ENCODE data around the gene CORO6. TPM values are rescaled to one million over a fixed set of nuclear protein-coding genes. Genes with fewer than 3 reads are reported as not detected.

CORO6 gene
- total RNA-seq, 1 experiment from 2014 or later = 2.3 TPM

- H2BK20ac ChIP-seq (ENCODE audit: low read depth, low read length, poor library complexity, severe bottlenecking) = no peak overlapping the region
- no peak overlapping the region for H3K18ac ChIP-seq (ENCODE audit: insufficient read length, low read depth, low read length)
- H2BK120ac ChIP-seq (ENCODE audit: low read depth, low read length, poor library complexity, severe bottlenecking) = no peak overlapping the region
- Mint-ChIP-seq H3K36me3 (ENCODE audit: insufficient read depth in 1 of 3, low read depth in 3 of 3) (peaks cover 9 to 14% (median 11%) of the 10 kb centered on the region in 3 experiments; a peak in 6 of 7 replicates), H3K4me3 (peak overlapping the region; percentile 78 to 87; a peak in 4 of 5 replicates), H3K4me1 (peaks cover 49 to 63% of the 10 kb centered on the region in 2 experiments), H3K27ac (no peak overlapping the region), H3K27me3 (ENCODE audit: low read depth) (peaks cover 3% of the 10 kb centered on the region; the same call in 1 of the 2 replicates), H3K9me3 (no peaks in the 10 kb centered on the region)
- H3K27ac ChIP-seq (ENCODE audit: insufficient read length, low read depth, low read length) = no peak overlapping the region
- peaks cover 23% of the 10 kb centered on the region; the same call in 1 of the 2 replicates for H3K79me2 ChIP-seq (ENCODE audit: insufficient read depth, low read length)
- H3K9me3 ChIP-seq (ENCODE audit: control insufficient read depth, low read depth, low read length) = no peaks in the 10 kb centered on the region
- H3K9ac ChIP-seq (ENCODE audit: extremely low read depth, insufficient read length, low read length) = no peak overlapping the region
- H4K20me1 ChIP-seq (ENCODE audit: control insufficient read depth, insufficient read depth, insufficient read length) = no peaks in the 10 kb centered on the region
- no peak overlapping the region for H2BK5ac ChIP-seq (ENCODE audit: insufficient read length, low read length)
- H4K5ac ChIP-seq (ENCODE audit: insufficient read length, low read depth, low read length) = no peak overlapping the region
- H4K91ac ChIP-seq (ENCODE audit: insufficient read length, low read depth, low read length) = no peak overlapping the region
- H2AFZ ChIP-seq (ENCODE audit: low read length) = no peak overlapping the region
- no peaks in the 10 kb centered on the region for H3K27me3 ChIP-seq (ENCODE audit: insufficient read depth, low read length)
- no peak overlapping the region for H3K4ac ChIP-seq (ENCODE audit: low read depth, low read length)
- H3K23me2 ChIP-seq (ENCODE audit: insufficient read length, low read depth, low read length, poor library complexity, severe bottlenecking) = peaks cover 31% of the 10 kb centered on the region
- H2BK15ac ChIP-seq (ENCODE audit: low read depth, low read length) = no peak overlapping the region
- peaks cover 4% of the 10 kb centered on the region for H3K79me1 ChIP-seq (ENCODE audit: insufficient read depth, low read depth, low read length, poor library complexity, severe bottlenecking)
- peaks cover 15% of the 10 kb centered on the region; the same call in 1 of the 2 replicates for H3K4me1 ChIP-seq (ENCODE audit: insufficient read depth, low read length)
- no peak overlapping the region for H3K56ac ChIP-seq (ENCODE audit: insufficient read length, low read depth, low read length)
- no peak for DNase-seq
- no peak for TF ChIP-seq CTCF (conservative IDR thresholded peaks at IDR 0.05)
- no peak overlapping the region for H3K14ac ChIP-seq (ENCODE audit: insufficient read depth, low read length)
- no peak overlapping the region for H3K23ac ChIP-seq (ENCODE audit: insufficient read length, low read depth, low read length)
- no peak overlapping the region for H4K8ac ChIP-seq (replicated peaks; ENCODE audit: insufficient read length, low read depth, low read length)
- no peak overlapping the region for H3T11ph ChIP-seq (ENCODE audit: low read length)
- no CpG with 5 or more reads among the region's 6 CpGs for WGBS (ENCODE audit: extremely low coverage, insufficient read length, low lambda C conversion rate)
- no peak overlapping the region for H2BK12ac ChIP-seq (ENCODE audit: insufficient read length, low read depth, low read length)
- H2AK5ac ChIP-seq (ENCODE audit: insufficient read length, low read length) = no peak overlapping the region
- no peak overlapping the region for H3K4me2 ChIP-seq (ENCODE audit: insufficient read depth, insufficient read length, low read length)
Measured at GRCh38 chr17:29587591-29587990, 35.1 kb downstream of the CORO6 start.
